Stimulated activated CD8-positive, alpha-beta memory T cell treated with anti-CD3 and anti-CD28 coated beads, Interleukin-4, amount 100 ng/mL, for 48 hours (primary cell): ENCODE results near the gene NOC4L.
"Not testable (repeated sequence)": the region's sequence is repeated elsewhere in the genome, so short reads cannot be mapped to it uniquely, and the experiment has no call there.

Experiments
- DNase-seq: peaks from one replicate; pipeline ENCODE4 v3.0.0-alpha.2; 2020

Gene NOC4L

DNA sequence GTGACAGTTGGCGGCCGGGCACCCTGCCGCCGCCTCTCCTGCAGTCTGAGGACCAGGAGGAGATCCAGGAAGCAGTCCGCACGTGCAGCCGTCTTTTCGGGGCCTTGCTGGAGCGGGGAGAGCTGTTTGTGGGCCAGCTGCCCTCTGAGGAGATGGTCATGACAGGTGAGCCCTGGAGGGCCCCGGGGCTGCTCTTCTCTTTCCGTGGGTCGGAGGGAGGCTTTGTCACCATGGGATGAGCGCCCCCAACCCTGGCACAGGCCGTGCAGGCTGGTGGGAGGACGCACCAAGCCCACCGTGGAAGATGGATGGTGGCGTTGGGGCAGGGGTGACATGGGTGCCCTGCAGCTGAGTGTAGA, 532 bp downstream of the NOC4L start:
- DNase-seq, result no peak

GRCh38 chr12:132145334-132145733, 1.1 kb downstream of the NOC4L start:
- DNase-seq, result no peak

DNA sequence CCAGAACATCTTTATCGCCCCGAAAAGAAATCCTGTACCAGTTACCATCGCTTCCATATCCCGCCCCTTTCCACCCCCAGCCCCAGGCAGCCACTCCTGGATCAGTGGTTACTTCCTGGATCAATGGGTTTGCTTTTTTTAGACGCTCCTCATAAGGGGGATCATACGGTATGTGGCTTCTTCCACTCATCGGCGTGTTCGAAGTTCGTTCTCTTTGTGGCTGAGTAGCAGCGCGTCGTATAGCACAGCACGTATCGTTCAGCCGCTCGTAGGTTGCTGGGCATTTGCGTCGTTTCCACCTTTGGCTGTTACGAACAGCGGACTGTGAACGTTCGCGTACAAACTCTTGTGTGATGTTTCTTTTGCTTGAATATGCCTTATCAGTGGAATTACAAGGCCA, 1.8 kb downstream of the NOC4L start:
- no peak for DNase-seq

DNA sequence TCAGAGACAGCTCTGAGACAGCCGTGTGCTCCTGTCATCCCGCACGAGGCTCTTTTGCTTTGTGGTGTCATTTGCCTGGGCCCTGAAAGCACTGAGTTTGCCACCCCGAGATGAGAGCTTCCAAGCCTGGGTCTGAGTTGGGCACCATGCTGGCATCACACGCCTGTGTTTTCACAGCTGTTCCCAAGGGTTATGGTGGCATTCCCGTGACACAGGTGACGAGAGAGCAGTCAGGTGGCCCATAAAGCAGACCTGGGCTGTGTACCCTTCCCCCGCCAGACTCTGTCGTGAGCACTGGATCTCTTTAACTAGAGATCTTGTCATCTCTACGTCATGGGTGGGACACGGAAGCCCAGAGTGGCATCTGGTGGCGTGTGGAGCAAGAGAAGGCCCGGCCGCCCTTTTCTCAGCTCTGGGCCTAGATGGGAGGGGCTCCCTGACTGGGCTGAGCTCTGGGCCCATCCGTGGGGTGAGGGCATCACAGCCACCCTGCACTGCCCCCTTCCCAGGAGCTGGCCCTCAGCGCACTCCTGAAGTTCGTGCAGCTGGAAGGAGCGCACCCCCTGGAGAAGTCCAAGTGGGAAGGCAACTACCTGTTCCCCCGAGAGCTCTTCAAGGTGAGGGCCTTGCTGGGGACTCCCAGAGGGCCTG, 2.6 kb downstream of the NOC4L start:
- DNase-seq, result no peak

- no peak for DNase-seq
Observed at GRCh38 chr12:132147423-132148367, 3.4 kb downstream of the NOC4L start.

DNA sequence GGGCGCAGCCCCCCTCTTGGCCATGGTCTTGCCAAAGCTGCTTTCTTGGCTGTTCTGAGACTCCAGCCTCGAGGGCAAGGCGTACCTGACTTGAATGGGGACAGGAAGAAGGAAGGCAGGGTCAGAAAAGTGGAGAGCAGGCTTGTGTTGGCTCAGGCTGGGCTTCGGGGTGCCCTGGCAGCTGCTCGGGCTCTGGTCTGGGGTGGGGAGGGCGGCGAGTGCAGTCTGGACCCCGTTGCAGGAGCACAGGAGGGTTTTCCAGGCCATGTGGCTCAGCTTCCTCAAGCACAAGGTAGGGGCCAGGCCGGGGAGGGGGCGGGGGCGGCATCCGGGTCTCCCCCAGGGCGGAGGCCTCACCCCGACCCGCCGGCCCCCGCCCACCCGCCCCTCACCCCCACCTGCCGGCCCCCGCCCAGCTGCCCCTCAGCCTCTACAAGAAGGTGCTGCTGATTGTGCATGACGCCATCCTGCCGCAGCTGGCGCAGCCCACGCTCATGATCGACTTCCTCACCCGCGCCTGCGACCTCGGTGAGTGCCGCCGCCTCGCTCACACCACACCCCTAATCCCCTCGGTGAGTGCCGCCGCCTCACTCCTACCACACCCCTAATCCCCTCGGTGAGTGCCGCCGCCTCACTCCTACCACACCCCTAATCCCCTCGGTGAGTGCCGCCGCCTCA, 4.2 kb downstream of the NOC4L start:
- DNase-seq, result no peak

DNA sequence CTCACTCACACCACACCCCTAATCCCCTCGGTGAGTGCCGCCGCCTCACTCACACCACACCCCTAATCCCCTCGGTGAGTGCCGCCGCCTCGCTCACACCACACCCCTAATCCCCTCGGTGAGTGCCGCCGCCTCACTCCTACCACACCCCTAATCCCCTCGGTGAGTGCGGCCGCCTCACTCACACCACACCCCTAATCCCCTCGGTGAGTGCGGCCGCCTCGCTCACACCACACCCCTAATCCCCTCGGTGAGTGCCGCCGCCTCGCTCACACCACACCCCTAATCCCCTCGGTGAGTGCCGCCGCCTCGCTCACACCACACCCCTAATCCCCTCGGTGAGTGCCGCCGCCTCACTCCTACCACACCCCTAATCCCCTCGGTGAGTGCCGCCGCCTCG, 5.3 kb downstream of the NOC4L start:
- DNase-seq, result not testable (repeated sequence)

DNA sequence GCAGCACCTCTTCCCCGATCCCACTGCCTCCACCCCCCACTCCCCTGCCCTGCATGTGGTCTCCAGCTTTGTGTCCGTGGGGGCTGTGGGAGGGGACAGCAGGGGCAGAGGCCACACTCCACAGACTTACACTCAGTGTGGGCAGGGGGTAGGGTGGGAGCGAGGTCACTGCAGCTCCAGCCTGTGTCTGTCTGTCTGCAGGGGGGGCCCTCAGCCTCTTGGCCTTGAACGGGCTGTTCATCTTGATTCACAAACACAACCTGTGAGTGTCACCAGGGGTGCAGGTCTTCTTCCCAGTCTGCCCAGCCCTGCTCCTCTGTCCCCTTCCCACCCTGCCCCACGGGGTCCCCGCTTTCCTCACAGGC, 6.5 kb downstream of the NOC4L start:
- DNase-seq, result no peak

DNA sequence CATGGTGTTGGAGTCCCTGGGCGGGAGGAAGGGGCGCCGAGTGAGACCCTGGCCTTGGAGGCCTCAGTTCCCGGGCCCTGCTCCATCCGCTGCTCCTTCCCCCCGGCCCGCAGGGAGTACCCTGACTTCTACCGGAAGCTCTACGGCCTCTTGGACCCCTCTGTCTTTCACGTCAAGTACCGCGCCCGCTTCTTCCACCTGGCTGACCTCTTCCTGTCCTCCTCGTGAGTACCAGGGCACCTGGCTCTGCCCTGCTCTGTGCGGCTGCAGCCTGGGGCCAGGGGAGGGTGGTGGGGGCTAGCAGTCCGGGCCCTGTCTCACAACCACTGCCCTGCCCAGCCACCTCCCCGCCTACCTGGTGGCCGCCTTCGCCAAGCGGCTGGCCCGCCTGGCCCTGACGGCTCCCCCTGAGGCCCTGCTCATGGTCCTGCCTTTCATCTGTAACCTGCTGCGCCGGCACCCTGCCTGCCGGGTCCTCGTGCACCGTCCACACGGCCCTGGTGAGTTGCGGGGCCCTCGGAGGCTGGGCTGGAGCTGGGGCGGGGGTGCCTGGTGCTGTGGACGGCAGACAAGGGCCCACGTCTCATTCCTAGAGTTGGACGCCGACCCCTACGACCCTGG, 7.0 kb downstream of the NOC4L start:
- DNase-seq, result no peak

DNA sequence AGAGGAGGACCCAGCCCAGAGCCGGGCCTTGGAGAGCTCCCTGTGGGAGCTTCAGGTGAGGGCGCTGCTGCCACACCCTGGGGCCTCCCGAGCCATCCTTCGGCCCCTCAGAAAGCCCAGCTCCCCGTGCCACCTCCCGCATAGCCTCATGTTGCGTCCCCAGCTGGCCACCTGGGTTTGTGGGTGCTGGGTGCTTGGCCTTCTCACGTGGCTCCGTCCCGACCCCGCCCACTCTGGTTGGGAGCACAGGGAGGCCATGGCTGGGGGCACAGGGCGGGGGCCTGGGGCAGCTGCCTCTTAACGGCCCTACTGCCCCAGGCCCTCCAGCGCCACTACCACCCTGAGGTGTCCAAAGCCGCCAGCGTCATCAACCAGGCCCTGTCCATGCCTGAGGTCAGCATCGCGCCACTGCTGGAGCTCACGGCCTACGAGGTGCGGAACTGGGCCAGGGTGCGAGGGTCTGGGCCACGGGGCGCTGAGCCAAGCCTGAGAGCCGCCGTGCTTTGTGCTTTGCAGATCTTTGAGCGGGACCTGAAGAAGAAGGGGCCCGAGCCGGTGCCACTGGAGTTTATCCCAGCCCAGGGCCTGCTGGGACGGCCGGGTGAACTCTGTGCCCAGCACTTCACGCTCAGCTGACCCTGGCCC, 7.6 kb downstream of the NOC4L start:
- DNase-seq, result no peak

GRCh38 chr12:132152411-132152821, 8.2 kb downstream of the NOC4L start:
- no peak for DNase-seq

DNA sequence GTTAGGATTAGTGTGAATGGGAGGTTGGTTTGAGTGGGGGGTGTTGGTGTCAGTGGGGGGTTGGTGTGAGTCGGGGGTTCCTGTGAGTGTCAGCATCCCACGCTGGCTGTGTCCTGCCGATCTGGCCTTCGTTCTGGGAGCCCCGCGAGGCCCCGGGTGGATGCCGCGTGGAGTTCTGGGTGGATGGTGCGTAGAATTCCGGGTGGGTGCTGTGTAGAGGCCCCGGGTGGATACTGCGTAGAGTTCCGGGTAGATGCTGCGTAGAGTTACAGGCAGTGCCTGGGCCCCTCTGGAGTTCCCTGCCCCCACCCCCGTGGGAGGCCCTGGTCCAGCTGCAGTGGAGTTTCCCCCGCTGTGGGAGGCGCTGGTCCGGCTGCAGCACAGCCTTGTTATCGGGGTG, 8.7 kb downstream of the NOC4L start:
- DNase-seq, result no peak

GRCh38 chr12:132153501-132154340, 9.5 kb downstream of the NOC4L start:
- DNase-seq, result peak; percentile 71

DNA sequence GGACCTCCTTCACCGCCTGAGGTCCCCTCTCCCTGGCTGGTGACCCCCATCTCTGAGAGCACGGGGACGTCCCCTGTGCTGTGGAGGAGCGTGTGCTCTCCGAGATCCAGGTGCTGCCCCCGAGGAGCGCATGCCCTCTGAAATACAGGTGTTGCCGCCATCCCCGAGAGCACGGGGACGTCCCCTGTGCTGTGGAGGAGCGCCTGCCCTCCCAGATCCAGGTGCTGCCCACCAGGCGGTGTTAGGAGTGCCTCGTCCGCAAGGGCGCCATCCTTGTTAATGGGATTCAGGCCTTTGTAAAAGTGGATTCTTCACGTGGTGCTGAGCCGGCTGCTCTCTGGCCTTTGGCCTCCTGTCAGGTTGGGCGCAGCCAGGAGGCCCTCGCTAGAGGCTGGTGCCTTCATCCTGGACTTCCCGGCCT, 10.1 kb downstream of the NOC4L start:
- no peak for DNase-seq

DNA sequence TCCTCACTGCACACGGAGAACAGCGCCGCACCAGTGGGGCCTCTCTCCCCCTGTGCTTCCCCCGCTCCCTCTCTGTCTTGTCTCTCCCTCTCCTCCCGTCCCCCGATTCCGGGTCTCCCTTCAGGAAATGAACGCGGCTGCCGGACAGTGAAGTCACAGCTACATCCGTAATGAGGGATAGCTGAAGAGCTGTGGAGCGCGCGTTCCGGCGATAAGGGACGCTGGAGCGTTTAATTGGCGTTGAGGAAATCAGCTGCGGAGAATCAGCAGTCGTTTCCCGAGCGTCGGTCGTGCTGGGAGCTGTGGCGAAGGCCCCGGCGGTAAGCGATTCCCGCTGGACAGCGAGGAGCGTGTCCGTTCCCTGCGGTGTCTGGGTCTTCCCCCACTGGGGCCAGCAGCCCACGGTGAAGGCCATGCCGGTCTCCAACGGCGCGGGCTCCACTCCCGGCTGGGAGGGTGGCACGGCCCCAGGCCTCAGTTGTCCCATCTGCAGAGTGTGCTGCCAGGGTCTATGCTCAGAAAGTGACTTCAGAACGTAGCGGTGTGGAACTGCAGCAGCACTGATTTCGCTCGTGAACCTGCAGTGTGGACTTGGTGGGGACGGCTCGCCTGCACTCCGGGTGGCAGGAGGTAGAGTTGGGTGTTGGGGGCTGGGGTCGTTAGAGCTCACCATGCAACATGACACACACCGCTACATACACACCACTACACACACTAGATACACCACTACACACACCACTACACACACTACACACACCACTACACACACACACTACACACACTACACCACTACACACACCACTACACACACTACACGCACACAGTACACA, 10.9 kb downstream of the NOC4L start:
- no peak for DNase-seq

DNA sequence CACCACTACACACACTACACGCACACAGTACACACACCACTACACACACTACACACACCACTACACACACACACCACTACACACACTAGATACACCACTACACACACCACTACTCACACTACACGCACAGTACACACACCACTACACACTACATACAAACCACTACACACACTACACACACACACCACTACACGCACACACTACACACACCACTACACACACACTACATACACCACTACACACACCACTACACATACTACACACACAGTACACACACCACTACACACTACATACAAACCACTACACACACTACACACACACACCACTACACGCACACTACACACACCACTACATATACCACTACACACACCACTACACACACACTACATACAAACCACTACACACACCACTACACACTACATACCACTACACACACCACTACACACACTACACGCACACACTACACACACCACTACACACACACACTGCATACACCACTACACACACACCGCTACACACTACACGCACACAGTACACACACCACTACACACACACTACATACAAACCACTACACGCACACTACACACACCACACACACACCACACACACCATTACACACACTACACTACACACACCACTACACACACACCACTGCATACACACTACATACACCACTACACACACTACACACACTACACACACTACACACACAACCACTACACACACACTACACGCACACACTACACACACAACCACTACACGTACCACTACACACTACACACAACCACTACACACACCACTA, 11.7 kb downstream of the NOC4L start:
- DNase-seq, result no peak

DNA sequence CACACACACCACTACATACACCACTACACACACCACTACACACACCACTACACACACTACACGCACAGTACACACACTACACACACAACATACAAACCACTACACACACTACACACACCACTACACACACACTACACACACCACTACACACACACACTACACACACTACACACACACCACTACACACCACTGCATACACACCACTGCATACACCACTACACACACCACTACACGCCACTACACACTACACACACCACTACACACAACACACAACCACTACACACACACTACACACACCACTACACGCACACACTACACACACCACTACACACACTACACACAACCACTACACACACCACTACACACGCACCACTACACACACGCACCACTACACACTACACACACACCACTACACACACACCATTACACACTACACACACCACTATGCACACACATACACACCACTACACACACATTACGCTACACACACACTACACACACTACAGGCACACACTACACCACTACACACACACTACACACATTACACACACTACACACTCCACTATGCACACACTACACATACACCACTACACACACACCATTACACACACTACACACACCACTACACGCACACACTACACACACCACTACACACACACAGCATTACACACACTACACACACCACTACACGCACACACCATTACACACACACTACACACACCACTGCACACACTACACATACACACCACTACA, 12.5 kb downstream of the NOC4L start:
- DNase-seq, result no peak

- no peak for DNase-seq
Observed at GRCh38 chr12:132157733-132158409, 13.6 kb downstream of the NOC4L start.
